Mesenchymal stem cell (in vitro differentiated cells and primary cell): ENCODE measurements around the gene LIMS2.

ENCODE experiments used
- DNase-seq: peaks from one replicate; pipeline ENCODE4 v3.0.0-alpha.2; 2013
- H2AFZ ChIP-seq: one replicate; pipeline ENCODE4 v1.6.1; 2013; ENCODE audit warnings: low read depth, mild to moderate bottlenecking, control low read depth, inconsistent platforms, low read length, moderate library complexity
- H2AK5ac ChIP-seq: 2 replicates; pipeline ENCODE4 v1.6.1; 2013; ENCODE audit warnings: low read length, moderate library complexity, mild to moderate bottlenecking, inconsistent platforms; ENCODE audit not compliant: severe bottlenecking
- H2BK120ac ChIP-seq: one replicate; pipeline ENCODE4 v1.6.1; 2013; ENCODE audit warnings: low read depth, mild to moderate bottlenecking, inconsistent platforms, low read length, moderate library complexity
- H2BK12ac ChIP-seq, 2 experiments: one replicate each; pipeline ENCODE4 v1.6.1; 2013; ENCODE audit warnings: inconsistent platforms in 2 of 2, low read length in 2 of 2, mild to moderate bottlenecking in 2 of 2, moderate library complexity in 2 of 2, control low read depth in 1 of 2
- H2BK15ac ChIP-seq: one replicate; pipeline ENCODE4 v1.6.1; 2013; ENCODE audit warnings: mild to moderate bottlenecking, low read depth, inconsistent platforms; ENCODE audit not compliant: poor library complexity, severe bottlenecking
- H2BK5ac ChIP-seq: 2 replicates; pipeline ENCODE4 v1.6.1; 2013; ENCODE audit warnings: low read depth, mild to moderate bottlenecking, low read length, control low read depth, inconsistent platforms; ENCODE audit not compliant: poor library complexity, severe bottlenecking
- H3K14ac ChIP-seq, 2 experiments: one replicate each; pipeline ENCODE4 v1.6.1; 2013; ENCODE audit warnings: inconsistent platforms in 2 of 2, low read length in 2 of 2, control low read depth in 1 of 2, mild to moderate bottlenecking in 1 of 2, moderate library complexity in 1 of 2
- H3K18ac ChIP-seq, 2 experiments: one replicate each; pipeline ENCODE4 v1.6.1; 2013; ENCODE audit warnings: inconsistent platforms in 2 of 2, low read length in 2 of 2, control low read depth in 1 of 2, low read depth in 1 of 2, mild to moderate bottlenecking in 1 of 2
- H3K23ac ChIP-seq, 2 experiments: one replicate each; pipeline ENCODE4 v1.6.1; 2013; ENCODE audit warnings: inconsistent platforms in 2 of 2, low read length in 2 of 2, mild to moderate bottlenecking in 2 of 2, moderate library complexity in 2 of 2, control low read depth in 1 of 2
- H3K27ac ChIP-seq: 2 replicates; pipeline ENCODE4 v1.5.1; 2013; ENCODE audit warnings: mild to moderate bottlenecking, moderate library complexity, low read length, control low read depth, inconsistent platforms; ENCODE audit not compliant: poor library complexity, severe bottlenecking
- H3K27me3 ChIP-seq, 2 experiments: 2 replicates each; pipeline versions ENCODE4 v1.6.1 to v1.7.0; 2013; ENCODE audit warnings: low read length in 2 of 2, mild to moderate bottlenecking in 2 of 2, moderate library complexity in 2 of 2, control low read depth in 1 of 2, inconsistent platforms in 1 of 2; ENCODE audit not compliant: control insufficient read depth in 1 of 2, insufficient read depth in 1 of 2
- H3K36me3 ChIP-seq, 2 experiments: 2 replicates each; pipeline versions ENCODE4 v1.6.1 to v1.7.0; 2013; ENCODE audit warnings: low read length in 2 of 2, control low read depth in 1 of 2, inconsistent platforms in 1 of 2, low read depth in 1 of 2, mild to moderate bottlenecking in 1 of 2; ENCODE audit not compliant: insufficient read depth in 2 of 2, control insufficient read depth in 1 of 2
- H3K4ac ChIP-seq, 2 experiments: one replicate each; pipeline ENCODE4 v1.6.1; 2013; ENCODE audit warnings: inconsistent platforms in 2 of 2, low read length in 2 of 2, mild to moderate bottlenecking in 2 of 2, moderate library complexity in 2 of 2, control low read depth in 1 of 2, low read depth in 1 of 2
- H3K4me1 ChIP-seq: 2 replicates; pipeline ENCODE4 v1.6.1; 2013; ENCODE audit warnings: low read depth, low read length, control low read depth; ENCODE audit not compliant: control insufficient read depth, insufficient read depth
- H3K4me2 ChIP-seq: 2 replicates; pipeline ENCODE4 v1.6.1; 2013; ENCODE audit warnings: low read length, mild to moderate bottlenecking, inconsistent platforms; ENCODE audit not compliant: poor library complexity, severe bottlenecking
- H3K4me3 ChIP-seq, 2 experiments: 2 replicates each; pipeline versions ENCODE4 v1.5.1 to v1.7.0; 2013; ENCODE audit warnings: low read length in 2 of 2, mild to moderate bottlenecking in 2 of 2, control low read depth in 1 of 2, low read depth in 1 of 2; ENCODE audit not compliant: insufficient read depth in 1 of 2
- H3K79me1 ChIP-seq: replicated peaks from 2 replicates; pipeline ENCODE4 v1.6.1; 2013; ENCODE audit warnings: mild to moderate bottlenecking, control low read depth, low read length, inconsistent platforms; ENCODE audit not compliant: poor library complexity, severe bottlenecking
- H3K9ac ChIP-seq: 2 replicates; pipeline ENCODE4 v1.7.0; 2013; ENCODE audit warnings: mild to moderate bottlenecking, low read length, moderate library complexity
- H3K9me3 ChIP-seq: 2 replicates; pipeline ENCODE4 v1.7.0; 2013; ENCODE audit warnings: mild to moderate bottlenecking, low read length; ENCODE audit not compliant: control insufficient read depth
- H4K8ac ChIP-seq: one replicate; pipeline ENCODE4 v1.6.1; 2013; ENCODE audit warnings: inconsistent platforms, mild to moderate bottlenecking, low read length, moderate library complexity
- H4K91ac ChIP-seq: one replicate; pipeline ENCODE4 v1.6.1; 2013; ENCODE audit warnings: mild to moderate bottlenecking, low read length, inconsistent platforms
- WGBS: methylation state at CpG from one replicate; pipeline ENCODE4 v1.1.7; 2013; ENCODE audit warnings: mixed read lengths; 5-methylcytosine and 5-hydroxymethylcytosine counted together

Gene LIMS2

DNA sequence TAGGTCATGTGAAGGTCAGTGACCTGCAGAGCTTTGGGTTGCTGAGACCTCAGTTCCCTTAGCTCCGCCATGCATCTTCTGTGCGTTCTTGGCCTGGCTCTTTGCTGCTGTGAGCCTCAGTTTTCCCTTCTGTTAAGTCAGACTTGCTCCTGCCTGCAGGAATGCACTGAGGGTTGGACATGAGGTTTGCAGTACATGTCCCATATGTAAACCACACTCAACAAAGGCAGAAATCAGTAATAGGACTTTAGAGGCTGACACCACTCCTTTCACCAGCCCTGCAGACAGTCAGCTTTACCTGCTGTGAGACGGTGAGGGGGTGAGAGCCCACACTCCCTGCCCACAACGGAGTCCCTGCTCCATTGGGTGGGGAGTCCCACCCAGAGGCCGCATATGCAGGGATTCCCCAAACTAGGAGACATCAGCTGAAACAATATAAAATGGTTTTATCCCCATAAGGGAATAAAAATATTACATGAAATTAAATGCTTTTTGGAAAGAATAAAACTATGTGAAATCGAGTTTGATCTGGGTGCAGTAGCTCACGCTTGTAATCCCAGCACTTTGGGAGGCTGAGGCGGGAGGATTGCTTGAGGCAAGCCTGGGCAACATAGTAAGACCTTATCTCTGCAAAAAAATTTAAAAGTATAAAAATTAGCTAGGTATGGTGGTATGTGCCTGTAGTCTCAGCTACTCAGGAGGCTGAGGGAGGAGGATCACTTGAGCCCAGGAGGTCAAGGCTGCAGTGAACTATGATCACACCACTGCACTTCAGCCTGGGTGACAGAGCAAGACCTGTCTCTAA, 84.7 kb downstream of the LIMS2 start:
- no peak for DNase-seq
- no peak overlapping the region for H3K23ac ChIP-seq

DNA sequence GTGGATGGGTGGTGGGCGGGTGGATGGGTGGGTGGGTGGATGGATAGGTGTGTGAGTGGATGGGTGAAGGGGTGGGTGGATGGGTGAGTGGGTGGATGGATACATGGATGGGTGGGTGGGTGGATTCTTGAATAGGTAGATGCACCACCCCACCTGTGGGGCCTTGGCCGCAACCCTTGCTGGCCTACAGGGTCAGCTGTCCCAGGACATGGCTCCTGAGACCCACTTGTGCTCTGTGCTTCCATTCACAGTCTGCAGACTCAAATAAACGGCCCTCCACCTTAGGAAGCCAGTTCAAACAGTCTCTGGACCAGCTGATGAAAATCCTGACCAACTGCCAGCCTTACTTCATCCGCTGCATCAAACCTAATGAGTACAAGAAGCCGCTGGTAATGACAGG, 85.5 kb downstream of the LIMS2 start:
- Histone ChIP-seq H2BK12ac (no peak overlapping the region), H3K9me3 (no peaks in the 10 kb centered on the region), H3K36me3 (no peaks in the 10 kb centered on the region), H4K8ac (no peak overlapping the region), H4K91ac (no peak overlapping the region), H3K9ac (no peak overlapping the region), H2AK5ac (no peak overlapping the region), H3K4me1 (no peaks in the 10 kb centered on the region), H3K27me3 (peaks cover 3 to 18% of the 10 kb centered on the region in 2 experiments), H3K18ac (no peak overlapping the region), H3K23ac (no peak overlapping the region), H3K4me2 (no peak overlapping the region), H3K79me1 (no peaks in the 10 kb centered on the region), H2BK120ac (no peak overlapping the region), H3K14ac (no peak overlapping the region), H3K4ac (no peak overlapping the region), H3K27ac (no peak overlapping the region), H3K4me3 (no peak overlapping the region), H2BK5ac (no peak overlapping the region), H2BK15ac (no peak overlapping the region), H2AFZ (no peak overlapping the region)
- DNase-seq, result no peak
- WGBS, result 74% methylated on average over 4 of the region's 5 CpGs

More for the DNA sequence above, 84.7 kb downstream of the LIMS2 start:
- Histone ChIP-seq H2BK15ac (no peak overlapping the region), H2BK120ac (no peak overlapping the region), H3K4me1 (no peaks in the 10 kb centered on the region), H4K8ac (no peak overlapping the region), H2BK5ac (no peak overlapping the region), H3K27me3 (peaks cover 3 to 16% of the 10 kb centered on the region in 2 experiments), H3K27ac (no peak overlapping the region), H2BK12ac (no peak overlapping the region), H3K18ac (no peak overlapping the region), H3K79me1 (no peaks in the 10 kb centered on the region), H3K4me3 (no peak overlapping the region), H4K91ac (no peak overlapping the region), H3K9ac (no peak overlapping the region), H2AK5ac (no peak overlapping the region), H2AFZ (no peak overlapping the region), H3K14ac (no peak overlapping the region), H3K4ac (no peak overlapping the region), H3K9me3 (no peaks in the 10 kb centered on the region), H3K4me2 (no peak overlapping the region), H3K36me3 (no peaks in the 10 kb centered on the region)
- WGBS, result 94% methylated on average over 7 of the region's 8 CpGs

DNA sequence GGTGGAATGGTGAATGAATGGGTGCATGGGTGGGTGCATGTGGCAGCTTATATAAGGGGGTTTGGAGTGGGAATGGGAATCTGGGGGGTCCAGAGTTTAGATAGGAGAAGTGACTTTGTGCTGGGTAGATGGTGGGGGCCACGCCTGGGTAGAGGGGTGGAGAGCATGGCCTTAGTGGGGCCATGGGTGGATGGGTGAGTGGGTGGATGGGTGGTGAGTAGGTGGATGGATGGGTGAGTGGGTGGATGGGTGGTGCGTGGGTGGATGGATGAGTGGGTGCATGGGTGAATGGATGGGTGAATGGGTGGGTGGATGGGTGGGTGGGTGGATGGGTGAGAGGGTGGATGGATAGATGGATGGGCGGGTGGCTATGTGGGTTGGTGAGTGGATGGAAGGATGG, 86.0 kb downstream of the LIMS2 start:
- H2BK5ac ChIP-seq, result no peak overlapping the region
- H2AFZ ChIP-seq, result no peak overlapping the region
- H3K36me3 ChIP-seq, result no peaks in the 10 kb centered on the region
- H3K4me1 ChIP-seq, result no peaks in the 10 kb centered on the region
- no peak overlapping the region for H3K27ac ChIP-seq
- no peak overlapping the region for H2BK12ac ChIP-seq
- H4K91ac ChIP-seq, result no peak overlapping the region
- no peak overlapping the region for H3K4me2 ChIP-seq
- no peak overlapping the region for H2BK15ac ChIP-seq
- H3K14ac ChIP-seq, result no peak overlapping the region
- no peak overlapping the region for H3K18ac ChIP-seq
- no peak overlapping the region for H3K4me3 ChIP-seq
- H2AK5ac ChIP-seq, result no peak overlapping the region
- no peak for DNase-seq
- peaks cover 7 to 18% of the 10 kb centered on the region in 2 experiments for H3K27me3 ChIP-seq
- no peak overlapping the region for H2BK120ac ChIP-seq
- no peak overlapping the region for H3K23ac ChIP-seq
- H3K4ac ChIP-seq, result no peak overlapping the region
- H3K79me1 ChIP-seq, result no peaks in the 10 kb centered on the region
- 89% methylated on average over 3 of the region's 3 CpGs for WGBS
- H3K9me3 ChIP-seq, result no peaks in the 10 kb centered on the region
- H3K9ac ChIP-seq, result no peak overlapping the region
- H4K8ac ChIP-seq, result no peak overlapping the region
